IMR-90 (cell line): ENCODE measurements around the gene PAQR4. TPM values are rescaled to one million over a fixed set of nuclear protein-coding genes. Genes with fewer than 3 reads are reported as not detected.

Experiments used
- ATAC-seq: fragments of 200-7000 bp; cut with Tn5 transposase; 2 replicates; pipeline ENCODE4 v1.9.1; 2020; ENCODE audit warnings: low read depth, mild to moderate bottlenecking, moderate library complexity
- BruUV-seq: library from RNA; stranded (reverse); fragments of 400-500 nt; replicated peaks from 2 replicates; lab custom pipeline; 2021; lab: Mats Ljungman, UMichigan
- CTCF ChIA-PET: fragments of 300-600 bp; formaldehyde crosslinking; extraction: SDS; loops from one replicate; lab custom pipeline; 2021; ENCODE audit warnings: antibody characterized with exemption; lab: Yijun Ruan, JAX
- POLR2A ChIA-PET: fragments of 300-600 bp; sonication (Branson Sonifier 250); formaldehyde crosslinking; loops from one replicate; lab custom pipeline; 2022; ENCODE audit warnings: antibody characterized with exemption; ENCODE audit not compliant: unreplicated experiment; lab: Charles Lee
- DNase-seq: peaks from one replicate; pipeline ENCODE4 v3.0.0; 2013
- H2AFZ ChIP-seq: replicated peaks from 2 replicates; pipeline ENCODE3; 2013; ENCODE audit warnings: low read length, mild to moderate bottlenecking; ENCODE audit not compliant: poor library complexity
- H2AK5ac ChIP-seq: 2 replicates; pipeline ENCODE4 v1.6.1; 2013; ENCODE audit warnings: low read depth, low read length, inconsistent platforms
- H2AK9ac ChIP-seq: replicated peaks from 2 replicates; pipeline ENCODE3; 2013; ENCODE audit warnings: mild to moderate bottlenecking, low read depth, low read length, moderate library complexity; ENCODE audit not compliant: poor library complexity
- H2BK120ac ChIP-seq: 2 replicates; pipeline ENCODE4 v1.6.1; 2013; ENCODE audit warnings: low read depth, low read length, inconsistent platforms
- H2BK15ac ChIP-seq: 3 replicates; pipeline ENCODE4 v1.6.1; 2013; ENCODE audit warnings: low read depth, low read length, inconsistent platforms
- H2BK20ac ChIP-seq: 2 replicates; pipeline ENCODE4 v1.6.1; 2013; ENCODE audit warnings: low read depth, mild to moderate bottlenecking, inconsistent platforms, low read length, moderate library complexity
- H2BK5ac ChIP-seq: 2 replicates; pipeline ENCODE4 v1.6.1; 2013; ENCODE audit warnings: mild to moderate bottlenecking, low read depth, low read length, inconsistent platforms; ENCODE audit not compliant: poor library complexity, severe bottlenecking
- H3K14ac ChIP-seq: replicated peaks from 2 replicates; pipeline ENCODE4 v1.6.1; 2013; ENCODE audit warnings: low read depth, low read length, inconsistent platforms
- H3K18ac ChIP-seq: 2 replicates; pipeline ENCODE4 v1.6.1; 2013; ENCODE audit warnings: low read depth, low read length, control low read depth
- H3K23ac ChIP-seq: 2 replicates; pipeline ENCODE4 v1.6.1; 2013; ENCODE audit warnings: low read depth, low read length, inconsistent platforms
- H3K27ac ChIP-seq: 2 replicates; pipeline ENCODE4 v1.5.1; 2013; ENCODE audit warnings: mild to moderate bottlenecking, control low read depth, low read length; ENCODE audit not compliant: insufficient read depth
- H3K27me3 ChIP-seq: 2 replicates; pipeline ENCODE4 v1.6.1; 2013; ENCODE audit warnings: low read length; ENCODE audit not compliant: control insufficient read depth, insufficient read depth
- H3K36me3 ChIP-seq: 2 replicates; pipeline ENCODE4 v1.6.1; 2013; ENCODE audit warnings: low read length, mixed read lengths; ENCODE audit not compliant: control insufficient read depth, insufficient read depth
- H3K4ac ChIP-seq: 2 replicates; pipeline ENCODE4 v1.6.1; 2013; ENCODE audit warnings: low read depth, low read length, inconsistent platforms
- H3K4me1 ChIP-seq: 2 replicates; pipeline ENCODE4 v1.6.1; 2013; ENCODE audit warnings: low read length, mixed read lengths; ENCODE audit not compliant: control insufficient read depth, insufficient read depth
- H3K4me2 ChIP-seq: 2 replicates; pipeline ENCODE4 v1.6.1; 2013; ENCODE audit warnings: low read depth, mild to moderate bottlenecking, control low read depth, low read length, moderate library complexity
- H3K4me3 ChIP-seq: 2 replicates; pipeline ENCODE4 v1.5.1; 2013; ENCODE audit warnings: low read depth, mild to moderate bottlenecking, control low read depth, low read length, moderate library complexity; ENCODE audit not compliant: insufficient read depth
- H3K56ac ChIP-seq: 2 replicates; pipeline ENCODE4 v1.6.1; 2013; ENCODE audit warnings: low read length, inconsistent platforms; ENCODE audit not compliant: insufficient read depth; ENCODE audit errors: extremely low read depth
- H3K79me1 ChIP-seq, 2 experiments: 2 replicates each; pipeline ENCODE4 v1.6.1; 2013; ENCODE audit warnings: low read length in 2 of 2, inconsistent platforms in 1 of 2, low read depth in 1 of 2
- H3K9ac ChIP-seq: 2 replicates; pipeline ENCODE4 v1.6.1; 2013; ENCODE audit warnings: low read depth, low read length, control low read depth
- H3K9me1 ChIP-seq: 2 replicates; pipeline ENCODE4 v1.6.1; 2013; ENCODE audit warnings: low read length, inconsistent platforms; ENCODE audit not compliant: insufficient read depth
- H3K9me3 ChIP-seq: 2 replicates; pipeline ENCODE4 v1.6.1; 2013; ENCODE audit warnings: low read length; ENCODE audit not compliant: control insufficient read depth, insufficient read depth
- H4K20me1 ChIP-seq: 2 replicates; pipeline ENCODE4 v1.6.1; 2013; ENCODE audit warnings: low read length, inconsistent platforms; ENCODE audit not compliant: insufficient read depth
- H4K5ac ChIP-seq: 2 replicates; pipeline ENCODE4 v1.6.1; 2013; ENCODE audit warnings: mild to moderate bottlenecking, low read depth, low read length, control low read depth
- H4K8ac ChIP-seq, 2 experiments: 2 replicates each; pipeline ENCODE4 v1.6.1; 2013; ENCODE audit warnings: low read depth in 2 of 2, low read length in 2 of 2, control low read depth in 1 of 2, inconsistent platforms in 1 of 2
- H4K91ac ChIP-seq: 2 replicates; pipeline ENCODE4 v1.6.1; 2013; ENCODE audit warnings: low read depth, low read length, inconsistent platforms; ENCODE audit not compliant: insufficient read depth
- BHLHE40 ChIP-seq: fragments of 150-350 bp; IDR thresholded peaks from 2 replicates; pipeline ENCODE4 v1.6.1; 2016; ENCODE audit warnings: mild to moderate bottlenecking, low read depth, low read length
- CHD1 ChIP-seq: IDR thresholded peaks from 2 replicates; pipeline ENCODE4 v1.6.1; 2012; ENCODE audit warnings: low read depth, low read length, improper control_type of control experiment
- ELK1 ChIP-seq: fragments of 150-350 bp; IDR thresholded peaks from 2 replicates; pipeline ENCODE4 v1.6.1; 2016; ENCODE audit warnings: low read depth, mild to moderate bottlenecking, low read length, moderate library complexity, borderline replicate concordance
- FOS ChIP-seq: fragments of 150-350 bp; IDR thresholded peaks from 2 replicates; pipeline ENCODE4 v1.6.1; 2016; ENCODE audit warnings: low read depth, low read length
- MAFK ChIP-seq: IDR thresholded peaks from 2 replicates; pipeline ENCODE4 v1.6.1; 2012; ENCODE audit warnings: low read depth, low read length, improper control_type of control experiment
- MAZ ChIP-seq: IDR thresholded peaks from 2 replicates; pipeline ENCODE4 v1.6.1; 2012; ENCODE audit warnings: low read depth, mild to moderate bottlenecking, low read length, improper control_type of control experiment, moderate library complexity, borderline replicate concordance
- MXI1 ChIP-seq: IDR thresholded peaks from 2 replicates; pipeline ENCODE4 v1.6.1; 2012; ENCODE audit warnings: low read depth, mild to moderate bottlenecking, low read length, moderate library complexity, borderline replicate concordance
- NFE2L2 ChIP-seq: fragments of 150-350 bp; IDR thresholded peaks from 2 replicates; pipeline ENCODE4 v1.6.1; 2016; ENCODE audit warnings: low read depth, mild to moderate bottlenecking, low read length
- POLR2A ChIP-seq: IDR thresholded peaks from 2 replicates; pipeline ENCODE4 v1.6.1; 2012; ENCODE audit warnings: mild to moderate bottlenecking, low read depth, low read length
- RAD21 ChIP-seq: IDR thresholded peaks from 2 replicates; pipeline ENCODE4 v1.6.1; 2012; ENCODE audit warnings: low read length, improper control_type of control experiment
- RCOR1 ChIP-seq: IDR thresholded peaks from 2 replicates; pipeline ENCODE4 v1.6.1; 2012; ENCODE audit warnings: mild to moderate bottlenecking, low read length, improper control_type of control experiment; ENCODE audit not compliant: insufficient replicate concordance
- RFX5 ChIP-seq: IDR thresholded peaks from 2 replicates; pipeline ENCODE4 v1.8.0; 2012; ENCODE audit warnings: low read depth, mild to moderate bottlenecking, low read length, moderate library complexity
- SMC3 ChIP-seq: fragments of 150-350 bp; IDR thresholded peaks from 2 replicates; pipeline ENCODE4 v1.6.1; 2016; ENCODE audit warnings: low read depth, mild to moderate bottlenecking, antibody characterized with exemption, low read length, moderate library complexity
- WGBS, 2 experiments: methylation state at CpG; one replicate each; pipeline versions ENCODE4 v1.1.5 to v1.1.7; 2013; ENCODE audit warnings: missing lambda C conversion rate in 2 of 2; ENCODE audit not compliant: insufficient read length in 1 of 2; ENCODE audit errors: extremely low coverage in 2 of 2; 5-methylcytosine and 5-hydroxymethylcytosine counted together
- dilution Hi-C: fragments of 300-500 bp; cut with HindIII; formaldehyde crosslinking; loops from one replicate; pipeline ENCODE4 v1.14.3; 2018; ENCODE audit warnings: low sequenced_read_pairs; ENCODE audit not compliant: unreplicated experiment
- in situ Hi-C: fragments of 300-500 bp; cut with MboI; formaldehyde crosslinking; loops from 3 replicates; pipeline ENCODE4 v1.14.3; 2019; ENCODE audit warnings: low sequenced_read_pairs, inconsistent platforms, mixed read lengths
- intact Hi-C: fragments of 100-400 bp; cut with micrococcal nuclease; formaldehyde crosslinking; loops from 2 replicates; pipeline ENCODE4 v1.10.0; 2022
- polyA plus RNA-seq, 3 experiments: library from polyadenylated mRNA; depleted of rRNA; stranded (reverse); fragments of >200 nt; gene quantifications; 2 replicates each; pipeline ENCODE4 v1.2.3, GENCODE V29; 2012; ENCODE audit warnings: low replicate concordance in 1 of 3
- total RNA-seq: library from RNA; depleted of rRNA; stranded (reverse); fragments of >200 nt; gene quantifications from 2 replicates; pipeline ENCODE4 v1.2.3, GENCODE V29; 2012
- TF ChIP-seq, protein P1 (sequence below): conservative IDR thresholded peaks from 2 replicates; pipeline ENCODE4 v1.5.1; 2012; ENCODE audit warnings: mild to moderate bottlenecking, low read depth, low read length, improper control_type of control experiment
- TF ChIP-seq, protein P2 (sequence below): fragments of 150-350 bp; IDR thresholded peaks from 2 replicates; pipeline ENCODE4 v1.6.1; 2017; ENCODE audit warnings: mild to moderate bottlenecking, antibody characterized with exemption, low read length, low read depth

PAQR4 gene
- total and polyA plus RNA-seq, 2 of the 4 experiments (the other 2 are of a cell fraction) = 2.2 to 10.0 TPM

GRCh38 chr16:2991566-2992261, 22.6 kb downstream of the PAQR4 start:
- no peak overlapping the region for H3K4me3 ChIP-seq
- H3K14ac ChIP-seq = no peak overlapping the region
- H3K27ac ChIP-seq = no peak overlapping the region
- no peaks in the 10 kb centered on the region for H4K20me1 ChIP-seq
- H2BK15ac ChIP-seq = no peak overlapping the region
- in situ Hi-C loops = no loop called here
- peaks cover 36% of the 10 kb centered on the region for H3K27me3 ChIP-seq
- no peak overlapping the region for H3K18ac ChIP-seq
- no peak overlapping the region for H3K4ac ChIP-seq
- no peak overlapping the region for H2BK120ac ChIP-seq
- H3K9ac ChIP-seq = no peak overlapping the region
- H3K9me1 ChIP-seq = no peaks in the 10 kb centered on the region
- no peak overlapping the region for H3K4me2 ChIP-seq
- no CpG with 5 or more reads among the region's 12 CpGs for WGBS, 2 experiments
- no peak overlapping the region for H2BK5ac ChIP-seq
- H3K36me3 ChIP-seq = no peaks in the 10 kb centered on the region
- DNase-seq (no peak), ATAC-seq (no peak)
- no peak overlapping the region for H2BK20ac ChIP-seq
- H3K56ac ChIP-seq = no peak overlapping the region
- dilution Hi-C loops = no loop called here
- ChIA-PET CTCF (no interaction called here), POLR2A (no interaction called here)
- no peak overlapping the region for H4K5ac ChIP-seq
- no peak overlapping the region for H2AK5ac ChIP-seq
- TF ChIP-seq RCOR1 = no peak
- TF ChIP-seq, protein P1, sequence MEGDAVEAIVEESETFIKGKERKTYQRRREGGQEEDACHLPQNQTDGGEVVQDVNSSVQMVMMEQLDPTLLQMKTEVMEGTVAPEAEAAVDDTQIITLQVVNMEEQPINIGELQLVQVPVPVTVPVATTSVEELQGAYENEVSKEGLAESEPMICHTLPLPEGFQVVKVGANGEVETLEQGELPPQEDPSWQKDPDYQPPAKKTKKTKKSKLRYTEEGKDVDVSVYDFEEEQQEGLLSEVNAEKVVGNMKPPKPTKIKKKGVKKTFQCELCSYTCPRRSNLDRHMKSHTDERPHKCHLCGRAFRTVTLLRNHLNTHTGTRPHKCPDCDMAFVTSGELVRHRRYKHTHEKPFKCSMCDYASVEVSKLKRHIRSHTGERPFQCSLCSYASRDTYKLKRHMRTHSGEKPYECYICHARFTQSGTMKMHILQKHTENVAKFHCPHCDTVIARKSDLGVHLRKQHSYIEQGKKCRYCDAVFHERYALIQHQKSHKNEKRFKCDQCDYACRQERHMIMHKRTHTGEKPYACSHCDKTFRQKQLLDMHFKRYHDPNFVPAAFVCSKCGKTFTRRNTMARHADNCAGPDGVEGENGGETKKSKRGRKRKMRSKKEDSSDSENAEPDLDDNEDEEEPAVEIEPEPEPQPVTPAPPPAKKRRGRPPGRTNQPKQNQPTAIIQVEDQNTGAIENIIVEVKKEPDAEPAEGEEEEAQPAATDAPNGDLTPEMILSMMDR = no peak
- no peak for TF ChIP-seq MXI1
- no peak for TF ChIP-seq BHLHE40
- no peak for TF ChIP-seq MAZ
- no peak for TF ChIP-seq POLR2A
- no peak for TF ChIP-seq CHD1
- no peak for TF ChIP-seq ELK1
- TF ChIP-seq FOS = no peak
- no peak for TF ChIP-seq RFX5
- no peak for TF ChIP-seq RAD21
- TF ChIP-seq MAFK = no peak
- TF ChIP-seq, protein P2, sequence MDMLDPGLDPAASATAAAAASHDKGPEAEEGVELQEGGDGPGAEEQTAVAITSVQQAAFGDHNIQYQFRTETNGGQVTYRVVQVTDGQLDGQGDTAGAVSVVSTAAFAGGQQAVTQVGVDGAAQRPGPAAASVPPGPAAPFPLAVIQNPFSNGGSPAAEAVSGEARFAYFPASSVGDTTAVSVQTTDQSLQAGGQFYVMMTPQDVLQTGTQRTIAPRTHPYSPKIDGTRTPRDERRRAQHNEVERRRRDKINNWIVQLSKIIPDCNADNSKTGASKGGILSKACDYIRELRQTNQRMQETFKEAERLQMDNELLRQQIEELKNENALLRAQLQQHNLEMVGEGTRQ = no peak
- no peak for TF ChIP-seq SMC3
- no peak for TF ChIP-seq NFE2L2
- no peak overlapping the region for H2AK9ac ChIP-seq
- H3K9me3 ChIP-seq = no peaks in the 10 kb centered on the region
- no peak overlapping the region for H2AFZ ChIP-seq
- no peak overlapping the region for H3K23ac ChIP-seq
- intact Hi-C loops = no loop called here
- H4K91ac ChIP-seq = no peak overlapping the region
- no peak overlapping the region for H4K8ac ChIP-seq
- no peaks in the 10 kb centered on the region for H3K79me1 ChIP-seq
- H3K4me1 ChIP-seq = no peaks in the 10 kb centered on the region
- BruUV-seq = no TSS peak
